D721Med (cell line): ENCODE data around the gene PREX1.

Experiments
- DNase-seq: peaks from one replicate; pipeline ENCODE4 v3.0.0; 2011; ENCODE audit warnings: low spot score; ENCODE audit not compliant: insufficient read length
- FAIRE-seq: peaks from 2 replicates; lab custom pipeline; 2011; peaks lifted over from hg19 to GRCh38; lab: Jason Lieb, UNC
- TF ChIP-seq, protein P1 (sequence below): IDR thresholded peaks from 2 replicates; pipeline ENCODE4 v1.5.1; 2012; ENCODE audit warnings: mild to moderate bottlenecking, control low read depth; ENCODE audit not compliant: insufficient read depth; ENCODE audit errors: missing control alignments

Gene PREX1

GRCh38 chr20:48743807-48744206, 84.0 kb downstream of the PREX1 start:
- DNase-seq, result no peak
- TF ChIP-seq, protein P1, sequence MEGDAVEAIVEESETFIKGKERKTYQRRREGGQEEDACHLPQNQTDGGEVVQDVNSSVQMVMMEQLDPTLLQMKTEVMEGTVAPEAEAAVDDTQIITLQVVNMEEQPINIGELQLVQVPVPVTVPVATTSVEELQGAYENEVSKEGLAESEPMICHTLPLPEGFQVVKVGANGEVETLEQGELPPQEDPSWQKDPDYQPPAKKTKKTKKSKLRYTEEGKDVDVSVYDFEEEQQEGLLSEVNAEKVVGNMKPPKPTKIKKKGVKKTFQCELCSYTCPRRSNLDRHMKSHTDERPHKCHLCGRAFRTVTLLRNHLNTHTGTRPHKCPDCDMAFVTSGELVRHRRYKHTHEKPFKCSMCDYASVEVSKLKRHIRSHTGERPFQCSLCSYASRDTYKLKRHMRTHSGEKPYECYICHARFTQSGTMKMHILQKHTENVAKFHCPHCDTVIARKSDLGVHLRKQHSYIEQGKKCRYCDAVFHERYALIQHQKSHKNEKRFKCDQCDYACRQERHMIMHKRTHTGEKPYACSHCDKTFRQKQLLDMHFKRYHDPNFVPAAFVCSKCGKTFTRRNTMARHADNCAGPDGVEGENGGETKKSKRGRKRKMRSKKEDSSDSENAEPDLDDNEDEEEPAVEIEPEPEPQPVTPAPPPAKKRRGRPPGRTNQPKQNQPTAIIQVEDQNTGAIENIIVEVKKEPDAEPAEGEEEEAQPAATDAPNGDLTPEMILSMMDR, result no peak
- FAIRE-seq, result no peak

GRCh38 chr20:48742912-48743680, 84.7 kb downstream of the PREX1 start:
- DNase-seq (no peak), FAIRE-seq (no peak)
- TF ChIP-seq, protein P1, result no peak

DNA sequence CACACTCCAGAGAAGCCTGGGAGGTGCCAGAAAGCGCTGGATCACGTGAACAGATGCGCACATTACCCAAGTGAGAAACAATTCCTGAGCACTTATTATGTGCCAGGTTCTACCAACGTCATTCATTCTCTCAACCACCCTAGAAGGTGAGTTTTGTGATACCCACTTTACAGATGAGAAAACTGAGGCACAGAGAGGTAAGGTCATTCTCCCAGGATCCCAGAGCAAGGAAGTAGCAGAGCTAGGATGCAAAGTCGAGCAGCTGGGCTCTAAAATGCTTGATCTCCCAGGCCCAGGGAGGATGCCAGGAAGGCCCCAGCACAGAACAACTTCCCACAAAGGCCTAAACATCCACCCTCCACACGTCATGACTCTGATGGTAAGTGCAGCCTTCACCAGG, 85.6 kb downstream of the PREX1 start:
- TF ChIP-seq, protein P1, result no peak
- FAIRE-seq, result no peak
- DNase-seq, result no peak

- DNase-seq, result no peak
- no peak for FAIRE-seq
- TF ChIP-seq, protein P1, result no peak
These were observed 86.1 kb downstream of the PREX1 start for GRCh38 chr20:48741669-48742068.

DNA sequence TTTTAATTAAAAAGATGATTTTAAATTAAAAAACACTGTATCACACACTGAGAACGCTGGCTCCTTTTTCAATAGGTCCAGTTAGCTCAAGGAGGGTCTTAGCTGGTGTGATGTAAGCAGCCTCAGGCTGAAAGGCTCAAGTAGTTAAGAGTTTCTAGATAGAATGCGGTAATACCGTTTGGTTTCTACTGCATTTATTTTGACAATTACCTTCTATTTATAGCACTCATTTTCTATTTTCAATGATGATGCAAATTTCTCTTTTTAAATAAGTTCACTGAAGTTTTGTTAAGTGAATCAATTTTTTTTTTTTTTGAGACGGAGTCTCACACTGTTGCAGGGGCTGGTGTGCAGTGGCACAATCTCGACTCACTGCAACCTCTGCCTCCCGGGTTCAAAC, 87.1 kb downstream of the PREX1 start:
- FAIRE-seq (no peak), DNase-seq (no peak)
- TF ChIP-seq, protein P1, result no peak

- no peak for FAIRE-seq
- TF ChIP-seq, protein P1, result no peak
These were observed 87.5 kb downstream of the PREX1 start for GRCh38 chr20:48740292-48740649.

GRCh38 chr20:48739395-48740291, 88.2 kb downstream of the PREX1 start:
- FAIRE-seq (no peak), DNase-seq (no peak)

More at GRCh38 chr20:48740292-48740649, 87.5 kb downstream of the PREX1 start:
- no peak for DNase-seq

More at GRCh38 chr20:48739395-48740291, 88.2 kb downstream of the PREX1 start:
- TF ChIP-seq, protein P1, result no peak
